Upper lobe of left lung (tissue), 6 donors: Measurements from ENCODE around the gene SELENOO. TPM values are rescaled to one million over a fixed set of nuclear protein-coding genes. Genes with fewer than 3 reads are reported as not detected.
A peak's percentile ranks its signal among the peaks of the same experiment; 100 is the strongest.

Experiments
- ATAC-seq, 2 donors: fragments of 200-7000 bp; cut with Tn5 transposase; one replicate each; pipeline ENCODE4 v1.9.1; 2022; ENCODE audit warnings: mild to moderate bottlenecking in 2 of 2, moderate library complexity in 2 of 2; ENCODE audit not compliant: low FRiP score in 2 of 2
- DNase-seq, 2 donors: peaks; one replicate each; pipeline ENCODE4 v3.0.0-alpha.2; 2019 to 2020
- H3K27ac ChIP-seq, 4 donors: fragments of 200-600 bp; sonication (generic); one replicate each; pipeline ENCODE4 v1.5.1; 2016 to 2019
- H3K27me3 ChIP-seq, 4 donors: fragments of 200-600 bp; sonication (generic); one replicate each; pipeline ENCODE4 v1.5.1; 2017 to 2019
- H3K36me3 ChIP-seq, 4 donors: fragments of 200-600 bp; sonication (generic); one replicate each; pipeline ENCODE4 v1.5.1; 2016 to 2019
- H3K4me1 ChIP-seq, 4 donors: fragments of 200-600 bp; sonication (generic); one replicate each; pipeline ENCODE4 v1.5.1; 2018 to 2019
- H3K4me3 ChIP-seq, 4 donors: fragments of 200-600 bp; sonication (generic); one replicate each; pipeline ENCODE4 v1.5.1; 2017 to 2019; ENCODE audit warnings: mild to moderate bottlenecking in 2 of 4, moderate library complexity in 1 of 4
- H3K9me3 ChIP-seq, 4 donors: fragments of 200-600 bp; sonication (generic); one replicate each; pipeline ENCODE4 v1.5.1; 2018 to 2019
- CTCF ChIP-seq, 6 experiments: fragments of 450-650 bp in 4 of 6; fragments of 200-600 bp in 2 of 6; sonication (generic) in 2 of 6; IDR thresholded peaks; one replicate each; pipeline ENCODE4 v1.5.1; 2016 to 2019; ENCODE audit warnings: antibody characterized with exemption in 6 of 6
- EP300 ChIP-seq, 4 donors: sonication (generic); formaldehyde crosslinking; IDR thresholded peaks; one replicate each; pipeline ENCODE4 v1.5.1; 2017; ENCODE audit warnings: antibody characterized with exemption in 4 of 4, control low read depth in 2 of 4
- POLR2A ChIP-seq, 4 donors: fragments of 450-650 bp; IDR thresholded peaks; one replicate each; pipeline ENCODE4 v1.5.1; 2016 to 2017; ENCODE audit warnings: antibody characterized with exemption in 4 of 4, mild to moderate bottlenecking in 2 of 4
- POLR2AphosphoS5 ChIP-seq, 2 donors: sonication (generic); formaldehyde crosslinking; IDR thresholded peaks; one replicate each; pipeline ENCODE4 v1.5.1; 2017; ENCODE audit warnings: antibody characterized with exemption in 2 of 2
- WGBS, 2 donors: methylation state at CpG; one replicate each; pipeline ENCODE4 v1.1.5; 2017 to 2018; 5-methylcytosine and 5-hydroxymethylcytosine counted together
- total RNA-seq, 6 donors: library from RNA; depleted of rRNA in 4 of 6; stranded (reverse); fragments of >200 nt in 4 of 6; gene quantifications; one replicate each; pipeline versions ENCODE4 v1.1.0 to v1.2.1, GENCODE V29; 2016 to 2021
- donor health status: DM: no; HTN: no; CAD: no; lungs with moderate emphysema.
- donor health status: DM: no; HTN: yes; CAD: no; lungs with severe emphysema.

The SELENOO gene
- total RNA-seq, 6 donors from 2014 or later, result 23.1 to 102 (median 28.9) TPM

GRCh38 chr22:50246242-50247175 is 45.7 kb downstream of the SELENOO start:
- Histone ChIP-seq H3K4me1 (peaks cover 48 to 84% (median 59%) of the 10 kb centered on the region in 4 donors), H3K36me3 (peaks cover 3 to 30% (median 21%) of the 10 kb centered on the region in 4 donors), H3K9me3 (no peaks in the 10 kb centered on the region), H3K27ac (no peak overlapping the region), H3K27me3 (no peaks in the 10 kb centered on the region), H3K4me3 (peak overlapping the region in 1 of 4 donors; percentile 84)
- no peak for ATAC-seq
- peak in 1 of 2 donors; percentile 62 for DNase-seq
- TF ChIP-seq POLR2AphosphoS5 (IDR thresholded peaks at IDR 0.05) (no peak), EP300 (IDR thresholded peaks at IDR 0.05) (no peak), CTCF (IDR thresholded peaks at IDR 0.05) (no peak)
- WGBS, 2 donors, result 87 to 93% methylated on average over 6 to 16 of the region's 20 CpGs

- ATAC-seq, result no peak
- Histone ChIP-seq H3K4me1 (peaks cover 43 to 80% (median 51%) of the 10 kb centered on the region in 4 donors), H3K27ac (no peak overlapping the region), H3K27me3 (no peaks in the 10 kb centered on the region), H3K4me3 (no peak overlapping the region), H3K36me3 (peaks cover 3 to 30% (median 21%) of the 10 kb centered on the region in 4 donors), H3K9me3 (no peaks in the 10 kb centered on the region)
- no peak for TF ChIP-seq POLR2A (IDR thresholded peaks at IDR 0.05)
- no peak for TF ChIP-seq POLR2AphosphoS5 (IDR thresholded peaks at IDR 0.05)
- no peak for TF ChIP-seq CTCF (IDR thresholded peaks at IDR 0.05)
- no peak for TF ChIP-seq EP300 (IDR thresholded peaks at IDR 0.05)
- DNase-seq, result peak in 1 of 2 donors; percentile 76
- 57 to 64% methylated on average over 7 to 14 of the region's 16 CpGs for WGBS, 2 donors
Measured at GRCh38 chr22:50247748-50248147, 46.9 kb downstream of the SELENOO start.

- Histone ChIP-seq H3K36me3 (peaks cover 3 to 30% (median 21%) of the 10 kb centered on the region in 4 donors), H3K4me1 (peaks cover 36 to 73% (median 45%) of the 10 kb centered on the region in 4 donors), H3K4me3 (no peak overlapping the region), H3K9me3 (no peaks in the 10 kb centered on the region), H3K27ac (no peak overlapping the region), H3K27me3 (no peaks in the 10 kb centered on the region)
- no peak for TF ChIP-seq CTCF (IDR thresholded peaks at IDR 0.05)
- TF ChIP-seq EP300 (IDR thresholded peaks at IDR 0.05), result no peak
- no peak for TF ChIP-seq POLR2AphosphoS5 (IDR thresholded peaks at IDR 0.05)
- TF ChIP-seq POLR2A (IDR thresholded peaks at IDR 0.05), result no peak
- 92 to 98% methylated on average over 8 to 20 of the region's 29 CpGs for WGBS, 2 donors
- ATAC-seq (no peak), DNase-seq (peak in 1 of 2 donors; percentile 78)
Measured at GRCh38 chr22:50248196-50249081, 47.6 kb downstream of the SELENOO start.

GRCh38 chr22:50249341-50250248 is 48.8 kb downstream of the SELENOO start:
- 95% methylated on average over 17 to 31 of the region's 32 CpGs for WGBS, 2 donors
- peak overlapping the region in 2 of 4 donors; percentile 60 to 82 for H3K4me3 ChIP-seq

More at GRCh38 chr22:50249341-50250248, 48.8 kb downstream of the SELENOO start:
- H3K27ac ChIP-seq, result peak overlapping the region in 1 of 4 donors; percentile 82
- DNase-seq (peak in 1 of 2 donors; percentile 77), ATAC-seq (no peak)
- no peaks in the 10 kb centered on the region for H3K9me3 ChIP-seq
- TF ChIP-seq CTCF (IDR thresholded peaks at IDR 0.05), result no peak
- TF ChIP-seq POLR2A (IDR thresholded peaks at IDR 0.05), result no peak
- no peak for TF ChIP-seq POLR2AphosphoS5 (IDR thresholded peaks at IDR 0.05)
- no peak for TF ChIP-seq EP300 (IDR thresholded peaks at IDR 0.05)
- H3K4me1 ChIP-seq, result peaks cover 30 to 65% (median 39%) of the 10 kb centered on the region in 4 donors
- peaks cover 3 to 30% (median 21%) of the 10 kb centered on the region in 4 donors for H3K36me3 ChIP-seq
- no peaks in the 10 kb centered on the region for H3K27me3 ChIP-seq
